Neural progenitor cell (in vitro differentiated cells): Measurements from ENCODE around the gene RAB31. TPM values are rescaled to one million over a fixed set of nuclear protein-coding genes. Genes with fewer than 3 reads are reported as not detected.

Experiments used
- DNase-seq: peaks from one replicate; pipeline ENCODE4 v3.0.0-alpha.2; 2016; ENCODE audit warnings: low spot score
- H2AFZ ChIP-seq: fragments of 200-600 bp; sonication (generic); replicated peaks from 2 replicates; pipeline ENCODE4 v1.6.1; 2016; ENCODE audit warnings: antibody characterized with exemption
- H3F3A ChIP-seq: fragments of 200-600 bp; sonication (generic); 2 replicates; pipeline ENCODE4 v1.6.1; 2016; ENCODE audit warnings: antibody characterized with exemption, low read depth
- H3K27ac ChIP-seq: fragments of 200-600 bp; sonication (generic); 2 replicates; pipeline ENCODE4 v1.5.1; 2016; ENCODE audit warnings: mild to moderate bottlenecking
- H3K27me3 ChIP-seq: fragments of 200-600 bp; sonication (generic); 2 replicates; pipeline ENCODE4 v1.6.1; 2016; ENCODE audit warnings: mild to moderate bottlenecking, moderate library complexity
- H3K36me3 ChIP-seq: fragments of 200-600 bp; sonication (generic); 2 replicates; pipeline ENCODE4 v1.5.1; 2016
- H3K4me1 ChIP-seq: fragments of 200-600 bp; sonication (generic); 2 replicates; pipeline ENCODE4 v1.6.1; 2016; ENCODE audit warnings: mixed run types
- H3K4me2 ChIP-seq: fragments of 200-600 bp; sonication (generic); 2 replicates; pipeline ENCODE4 v1.6.1; 2016
- H3K4me3 ChIP-seq: fragments of 200-600 bp; sonication (generic); 2 replicates; pipeline ENCODE4 v1.5.1; 2016
- H3K79me2 ChIP-seq: fragments of 200-600 bp; sonication (generic); 2 replicates; pipeline ENCODE4 v1.6.1; 2016; ENCODE audit warnings: low read depth
- H3K9ac ChIP-seq: fragments of 200-600 bp; sonication (generic); 2 replicates; pipeline ENCODE4 v1.6.1; 2016
- H3K9me3 ChIP-seq: fragments of 200-600 bp; sonication (generic); 2 replicates; pipeline ENCODE4 v1.5.1; 2016; ENCODE audit warnings: low read depth
- H4K20me1 ChIP-seq: fragments of 200-600 bp; sonication (generic); 2 replicates; pipeline ENCODE4 v1.6.1; 2016; ENCODE audit warnings: low read depth
- H3K27ac Mint-ChIP-seq: 3 replicates; pipeline ENCODE4 v1.8.0; 2021; ENCODE audit warnings: mixed read lengths
- H3K27me3 Mint-ChIP-seq: 2 replicates; pipeline ENCODE4 v1.8.0; 2022; ENCODE audit warnings: low read depth, mild to moderate bottlenecking, inconsistent platforms, moderate library complexity, mixed read lengths; ENCODE audit not compliant: insufficient read depth
- H3K36me3 Mint-ChIP-seq: 3 replicates; pipeline ENCODE4 v1.8.0; 2021; ENCODE audit warnings: mixed read lengths
- H3K4me1 Mint-ChIP-seq: 3 replicates; pipeline ENCODE4 v1.8.0; 2021; ENCODE audit warnings: mixed read lengths
- H3K4me3 Mint-ChIP-seq: 3 replicates; pipeline ENCODE4 v1.8.0; 2021; ENCODE audit warnings: mild to moderate bottlenecking, moderate library complexity, mixed read lengths
- H3K9me3 Mint-ChIP-seq: 3 replicates; pipeline ENCODE4 v1.8.0; 2020; ENCODE audit warnings: mixed read lengths
- EZH2 ChIP-seq: fragments of 200-600 bp; sonication (generic); IDR thresholded peaks from 2 replicates; pipeline ENCODE4 v1.6.1; 2017; ENCODE audit warnings: antibody characterized with exemption, mild to moderate bottlenecking, moderate library complexity
- EZH2phosphoT487 ChIP-seq: fragments of 200-600 bp; sonication (generic); IDR thresholded peaks from 2 replicates; pipeline ENCODE4 v1.6.1; 2017; ENCODE audit warnings: antibody characterized with exemption
- total RNA-seq: library from RNA; depleted of rRNA; stranded (reverse); fragments of >200 nt; gene quantifications from 2 replicates; pipeline ENCODE4 v1.2.3, GENCODE V29; 2015; ENCODE audit warnings: low replicate concordance
- TF ChIP-seq, protein P1 (sequence below): fragments of 200-600 bp; sonication (generic); IDR thresholded peaks from 2 replicates; pipeline ENCODE4 v1.5.1; 2017; ENCODE audit warnings: antibody characterized with exemption, mild to moderate bottlenecking

The RAB31 gene
- total RNA-seq, 1 donor from 2014 or later = 5.0 TPM

DNA sequence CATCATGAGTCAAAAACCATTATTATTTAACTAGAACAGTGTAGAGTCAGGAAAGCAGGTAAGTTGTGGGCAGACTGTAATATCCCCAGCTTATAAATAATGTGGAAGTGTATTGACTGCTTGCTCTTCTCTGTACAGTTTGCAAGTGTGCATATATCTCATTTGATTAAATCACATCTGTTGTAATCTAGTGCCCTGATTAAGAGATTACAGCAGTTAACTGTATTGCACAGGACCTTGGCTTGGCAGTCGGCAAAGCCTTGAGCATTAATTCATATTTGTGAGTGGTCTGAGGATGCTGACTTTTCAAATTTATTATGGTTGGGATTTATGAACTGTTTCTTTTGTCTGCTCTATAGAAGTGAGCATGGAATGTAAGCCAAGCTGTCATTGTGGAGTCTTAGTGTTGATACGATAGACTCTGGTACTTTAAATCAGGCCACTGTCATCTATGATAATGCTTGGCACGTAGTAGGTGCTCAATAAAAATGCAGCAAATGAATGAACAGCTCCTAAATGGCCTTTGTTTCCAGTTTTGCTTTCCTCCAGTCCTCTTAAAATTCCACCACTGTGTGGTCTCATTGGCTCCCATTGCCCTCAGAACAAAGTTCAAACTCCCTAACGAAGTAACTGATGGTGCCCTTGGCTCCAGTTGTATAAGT is 48.3 kb downstream of the RAB31 start:
- H3K27me3 Mint-ChIP-seq = peaks cover 2% of the 10 kb centered on the region
- H3K9me3 Mint-ChIP-seq = peaks cover 3% of the 10 kb centered on the region
- H3K4me1 ChIP-seq = peaks cover 3% of the 10 kb centered on the region
- H3K36me3 Mint-ChIP-seq = no peaks in the 10 kb centered on the region
- H3K4me3 ChIP-seq = no peak overlapping the region
- H3K27ac Mint-ChIP-seq = no peak overlapping the region
- H3K27me3 ChIP-seq = no peaks in the 10 kb centered on the region
- DNase-seq = no peak
- peaks cover 18% of the 10 kb centered on the region for H3K4me1 Mint-ChIP-seq
- TF ChIP-seq EZH2phosphoT487 (no peak), EZH2 (no peak)
- TF ChIP-seq, protein P1, sequence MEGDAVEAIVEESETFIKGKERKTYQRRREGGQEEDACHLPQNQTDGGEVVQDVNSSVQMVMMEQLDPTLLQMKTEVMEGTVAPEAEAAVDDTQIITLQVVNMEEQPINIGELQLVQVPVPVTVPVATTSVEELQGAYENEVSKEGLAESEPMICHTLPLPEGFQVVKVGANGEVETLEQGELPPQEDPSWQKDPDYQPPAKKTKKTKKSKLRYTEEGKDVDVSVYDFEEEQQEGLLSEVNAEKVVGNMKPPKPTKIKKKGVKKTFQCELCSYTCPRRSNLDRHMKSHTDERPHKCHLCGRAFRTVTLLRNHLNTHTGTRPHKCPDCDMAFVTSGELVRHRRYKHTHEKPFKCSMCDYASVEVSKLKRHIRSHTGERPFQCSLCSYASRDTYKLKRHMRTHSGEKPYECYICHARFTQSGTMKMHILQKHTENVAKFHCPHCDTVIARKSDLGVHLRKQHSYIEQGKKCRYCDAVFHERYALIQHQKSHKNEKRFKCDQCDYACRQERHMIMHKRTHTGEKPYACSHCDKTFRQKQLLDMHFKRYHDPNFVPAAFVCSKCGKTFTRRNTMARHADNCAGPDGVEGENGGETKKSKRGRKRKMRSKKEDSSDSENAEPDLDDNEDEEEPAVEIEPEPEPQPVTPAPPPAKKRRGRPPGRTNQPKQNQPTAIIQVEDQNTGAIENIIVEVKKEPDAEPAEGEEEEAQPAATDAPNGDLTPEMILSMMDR = no peak
- H2AFZ ChIP-seq = no peak overlapping the region
- H3K4me2 ChIP-seq = no peak overlapping the region
- no peaks in the 10 kb centered on the region for H3F3A ChIP-seq
- no peak overlapping the region for H3K9ac ChIP-seq
- H3K79me2 ChIP-seq = no peaks in the 10 kb centered on the region
- no peaks in the 10 kb centered on the region for H3K36me3 ChIP-seq
- no peaks in the 10 kb centered on the region for H4K20me1 ChIP-seq
- no peaks in the 10 kb centered on the region for H3K9me3 ChIP-seq
- no peak overlapping the region for H3K4me3 Mint-ChIP-seq
- H3K27ac ChIP-seq = no peak overlapping the region

DNA sequence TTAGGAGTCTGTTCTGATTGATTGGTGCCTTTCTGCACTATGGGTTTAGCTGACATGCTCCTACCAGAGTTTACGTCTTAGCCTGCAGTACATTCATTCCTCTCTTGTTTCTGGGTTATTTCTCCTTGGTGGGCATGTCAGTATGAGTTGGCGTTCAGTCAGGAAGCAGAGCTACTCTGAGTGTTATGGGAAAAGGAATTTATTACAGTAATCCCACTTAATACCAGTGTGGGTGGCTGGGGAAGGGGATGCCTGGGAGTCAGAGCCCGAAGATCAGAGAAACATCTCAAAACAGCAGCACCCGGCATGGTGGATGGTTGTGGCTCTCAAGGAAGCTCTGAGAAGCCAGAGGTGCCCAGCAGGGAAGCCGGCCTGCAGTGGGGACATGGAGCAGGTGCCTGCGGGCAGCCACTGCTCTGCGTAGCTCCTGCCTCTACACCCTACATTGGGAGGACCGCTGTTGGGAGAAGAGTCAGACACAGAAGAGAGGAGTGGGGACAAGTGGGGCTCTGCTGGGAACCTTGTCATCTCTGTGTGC is 48.9 kb downstream of the RAB31 start:
- Mint-ChIP-seq H3K4me3 (no peak overlapping the region), H3K27me3 (peaks cover 2% of the 10 kb centered on the region), H3K36me3 (no peaks in the 10 kb centered on the region), H3K9me3 (peaks cover 3% of the 10 kb centered on the region), H3K27ac (no peak overlapping the region), H3K4me1 (peaks cover 18% of the 10 kb centered on the region)
- Histone ChIP-seq H3K9me3 (no peaks in the 10 kb centered on the region), H3K36me3 (no peaks in the 10 kb centered on the region), H3K4me1 (peaks cover 3% of the 10 kb centered on the region), H3F3A (no peaks in the 10 kb centered on the region), H3K9ac (no peak overlapping the region), H3K79me2 (no peaks in the 10 kb centered on the region), H2AFZ (no peak overlapping the region), H3K4me3 (no peak overlapping the region), H3K27me3 (no peaks in the 10 kb centered on the region), H4K20me1 (no peaks in the 10 kb centered on the region), H3K27ac (no peak overlapping the region), H3K4me2 (no peak overlapping the region)
- TF ChIP-seq, protein P1 = no peak
- TF ChIP-seq EZH2phosphoT487 (no peak), EZH2 (no peak)
- no peak for DNase-seq

DNA sequence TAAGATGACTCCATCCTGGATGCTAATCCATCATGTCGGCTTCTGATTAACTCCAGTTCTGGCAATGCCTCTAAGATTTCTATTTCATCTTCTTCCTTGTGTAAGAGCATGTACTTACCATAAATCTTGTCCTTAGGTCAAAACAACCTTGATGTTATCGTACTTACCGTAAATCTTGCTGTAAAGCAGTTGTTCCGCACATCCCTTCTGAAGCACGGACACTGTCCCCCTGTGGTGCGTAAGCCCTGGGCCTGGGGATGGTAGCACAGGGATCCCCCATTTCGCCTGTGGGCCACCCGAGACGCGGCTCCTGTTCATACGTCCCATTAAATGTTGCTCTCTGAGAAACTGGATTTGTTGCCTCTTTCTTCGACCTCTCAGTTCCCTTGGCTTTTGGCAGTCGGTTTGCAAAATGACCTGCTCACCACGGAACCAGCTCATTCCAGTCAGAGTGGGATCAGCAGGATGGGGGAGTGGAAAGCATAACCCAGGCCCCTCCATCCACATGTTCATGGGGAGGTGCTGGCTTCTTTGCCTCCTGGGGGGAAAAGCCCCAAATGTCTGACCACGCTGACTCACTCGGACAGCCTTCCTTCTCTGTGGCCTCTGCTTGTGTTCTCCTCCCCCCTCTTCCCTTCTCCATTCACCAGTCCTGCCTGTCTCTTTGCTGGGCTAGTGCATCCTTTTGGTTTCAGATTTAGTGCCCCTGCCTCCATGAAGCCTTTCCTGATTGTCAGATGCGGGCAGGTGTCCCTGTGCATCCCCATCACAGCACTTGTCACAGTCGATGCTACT is 49.9 kb downstream of the RAB31 start:
- H3K79me2 ChIP-seq = no peaks in the 10 kb centered on the region
- no peaks in the 10 kb centered on the region for H3K36me3 ChIP-seq
- Mint-ChIP-seq H3K4me1 (peaks cover 18% of the 10 kb centered on the region), H3K36me3 (no peaks in the 10 kb centered on the region), H3K9me3 (peaks cover 3% of the 10 kb centered on the region), H3K27ac (peak overlapping the region; percentile 24), H3K4me3 (no peak overlapping the region), H3K27me3 (peaks cover 2% of the 10 kb centered on the region)
- no peak overlapping the region for H3K9ac ChIP-seq
- no peak for TF ChIP-seq EZH2phosphoT487
- TF ChIP-seq, protein P1 = no peak
- no peak for TF ChIP-seq EZH2
- no peak for DNase-seq
- H4K20me1 ChIP-seq = no peaks in the 10 kb centered on the region
- peaks cover 3% of the 10 kb centered on the region for H3K4me1 ChIP-seq
- H3K9me3 ChIP-seq = no peaks in the 10 kb centered on the region
- H3K27ac ChIP-seq = no peak overlapping the region
- H3K4me3 ChIP-seq = no peak overlapping the region
- H3K4me2 ChIP-seq = no peak overlapping the region
- no peak overlapping the region for H2AFZ ChIP-seq
- H3F3A ChIP-seq = no peaks in the 10 kb centered on the region
- no peaks in the 10 kb centered on the region for H3K27me3 ChIP-seq
